ENCODE data around the gene SLC35F3.

SLC35F3 gene

DNA sequence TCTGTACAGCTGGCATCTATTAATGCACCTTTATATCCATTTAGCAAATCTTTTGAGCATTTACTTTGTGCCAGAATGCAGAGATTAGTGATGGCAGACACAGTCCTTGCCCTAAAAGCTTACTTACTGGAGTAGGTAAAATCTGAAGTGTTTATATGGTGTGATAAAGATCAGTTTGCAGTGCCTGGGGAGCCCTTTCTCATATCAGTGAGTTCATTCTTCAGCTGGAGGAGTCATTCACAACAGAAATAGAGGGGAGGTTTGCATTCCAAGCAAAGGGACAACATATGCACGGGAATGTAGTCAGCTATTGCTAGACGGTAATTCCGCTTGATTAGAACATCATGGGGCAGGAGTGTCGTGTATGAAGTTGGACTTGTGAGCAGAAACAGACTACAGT lies 8.4 kb downstream of the SLC35F3 start:
- no peak for DNase-seq

GRCh38 chr1:233916706-233917105 lies 12.2 kb downstream of the SLC35F3 start:
- DNase-seq = no peak

GRCh38 chr1:233919786-233920185 lies 15.3 kb downstream of the SLC35F3 start:
- DNase-seq = no peak

- no peak for DNase-seq
These were observed 23.6 kb downstream of the SLC35F3 start for GRCh38 chr1:233928123-233928522.

DNA sequence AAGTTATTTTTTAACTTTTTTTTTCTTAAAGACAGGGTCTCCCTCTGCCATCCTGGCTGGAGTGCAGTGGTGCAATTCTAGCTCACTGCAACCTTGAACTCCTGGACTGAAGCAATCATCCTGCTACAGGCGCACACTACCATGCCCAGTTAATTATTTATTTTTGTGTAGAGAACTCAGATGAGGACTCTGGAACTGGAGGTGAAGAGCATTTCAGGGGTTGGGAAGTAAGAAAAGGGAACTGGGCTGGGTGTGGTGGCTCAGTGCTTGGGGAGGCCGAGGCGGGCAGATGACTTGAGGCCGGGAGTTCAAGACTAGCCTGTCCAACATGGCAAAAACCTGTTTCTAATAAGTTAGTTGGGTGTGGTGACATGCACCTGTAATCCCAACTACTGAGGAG lies 28.9 kb downstream of the SLC35F3 start:
- no peak for DNase-seq

- no peak for DNase-seq
These were observed 30.9 kb downstream of the SLC35F3 start for GRCh38 chr1:233935297-233935868.

DNA sequence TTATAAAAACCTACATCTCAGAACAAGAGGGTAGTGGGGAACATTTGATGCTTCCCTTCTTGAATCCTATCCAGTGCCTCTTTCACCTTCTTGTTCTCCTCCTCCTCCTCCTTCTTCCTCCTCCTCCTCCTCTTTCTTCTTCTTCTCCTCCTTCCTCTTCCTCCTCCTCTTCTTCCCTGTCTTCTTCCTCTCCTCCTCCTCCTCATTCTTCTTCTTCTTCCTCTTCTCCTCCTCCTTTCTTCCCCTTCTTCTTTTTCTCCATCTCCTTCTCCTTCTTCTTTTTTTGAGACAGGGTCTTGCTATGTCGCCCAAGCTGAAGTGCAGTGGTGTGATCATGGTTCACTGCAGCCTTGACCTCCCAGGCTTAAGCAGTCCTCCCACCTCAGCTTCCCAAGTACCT lies 31.9 kb downstream of the SLC35F3 start:
- DNase-seq = no peak

GRCh38 chr1:233936842-233937241 lies 32.4 kb downstream of the SLC35F3 start:
- DNase-seq = no peak

- DNase-seq = no peak
These were observed 34.0 kb downstream of the SLC35F3 start for GRCh38 chr1:233938476-233938875.

GRCh38 chr1:233939451-233939850 lies 35.0 kb downstream of the SLC35F3 start:
- DNase-seq = no peak

- DNase-seq = no peak
These were observed 36.4 kb downstream of the SLC35F3 start for GRCh38 chr1:233940908-233941307.

GRCh38 chr1:233944601-233945000 lies 40.1 kb downstream of the SLC35F3 start:
- DNase-seq = no peak

DNA sequence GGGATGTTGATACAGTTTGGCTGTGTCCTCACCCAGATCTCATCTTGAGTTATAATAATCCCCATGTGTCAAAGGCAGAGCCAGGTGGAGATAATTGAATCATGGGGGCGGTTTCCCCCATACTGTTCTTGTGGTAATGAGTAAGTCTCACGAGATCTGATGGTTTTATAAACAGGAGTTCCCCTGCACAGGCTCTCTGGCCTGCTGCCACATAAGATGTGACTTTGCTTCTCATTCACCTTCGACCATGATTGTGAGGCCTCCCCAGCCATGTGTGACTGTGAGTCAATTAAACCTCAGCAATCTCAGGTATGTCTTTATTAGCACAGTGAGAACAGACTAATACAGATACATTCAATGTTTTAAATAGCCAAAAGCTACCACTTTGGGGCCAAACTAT lies 41.1 kb downstream of the SLC35F3 start:
- DNase-seq = no peak

DNA sequence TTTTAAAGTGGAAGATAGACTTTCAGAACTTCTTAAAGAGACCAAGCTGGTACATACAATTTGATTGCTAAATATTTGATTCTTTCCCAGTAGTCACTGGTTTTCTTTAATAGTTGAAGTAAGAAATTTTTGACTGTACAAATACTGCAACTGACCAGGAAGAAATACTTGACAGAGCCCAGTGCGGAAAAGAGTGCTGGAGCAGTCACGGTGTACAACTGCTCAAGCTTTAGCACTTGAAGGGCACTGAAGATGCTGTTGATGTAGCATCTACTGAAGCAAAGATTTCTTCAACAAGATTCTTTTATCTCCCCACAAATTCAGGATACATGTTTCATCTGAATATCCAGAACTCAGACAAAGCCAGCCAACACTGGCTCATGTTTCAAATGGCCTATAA lies 41.5 kb downstream of the SLC35F3 start:
- DNase-seq = no peak

GRCh38 chr1:233946724-233947123 lies 42.2 kb downstream of the SLC35F3 start:
- DNase-seq = no peak

DNA sequence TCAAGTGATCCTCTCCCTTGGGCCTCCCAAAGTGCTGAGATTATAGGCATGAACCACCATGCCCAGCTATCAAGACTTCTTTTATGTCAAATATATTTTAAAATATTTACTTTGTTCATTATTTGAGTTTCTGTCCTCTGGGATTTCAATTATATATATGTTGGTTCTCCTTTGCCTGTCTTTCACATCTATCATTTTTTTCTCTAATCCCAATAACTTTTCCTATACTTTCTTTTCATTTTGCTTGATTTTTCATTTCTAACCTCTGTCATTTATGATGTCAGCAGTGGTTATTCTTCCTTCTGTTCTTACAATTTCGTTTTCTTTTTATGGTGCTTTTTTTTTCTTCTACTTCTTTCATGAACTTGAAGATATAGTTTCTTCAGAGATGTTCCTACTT lies 47.3 kb downstream of the SLC35F3 start:
- no peak for DNase-seq

DNA sequence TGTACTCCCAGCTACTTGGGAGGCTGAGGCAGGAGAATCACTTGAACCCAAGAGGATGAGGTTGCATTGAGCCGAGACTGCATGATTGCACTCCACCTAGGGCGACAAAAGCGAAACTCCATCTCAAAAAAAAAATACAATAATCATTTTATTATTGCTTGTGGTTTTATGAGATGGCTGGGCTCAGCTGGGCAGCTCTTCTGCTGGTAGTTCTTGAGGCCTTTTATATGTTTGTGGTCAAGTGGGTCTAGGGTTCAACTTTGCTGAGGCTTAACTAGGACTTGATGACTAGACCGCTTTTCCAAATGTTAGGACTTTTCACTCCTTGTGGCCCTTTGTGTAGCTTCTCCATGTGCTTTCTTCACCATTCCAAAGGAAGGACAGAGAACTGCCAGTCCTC lies 53.2 kb downstream of the SLC35F3 start:
- DNase-seq = no peak

GRCh38 chr1:233959102-233959501 lies 54.6 kb downstream of the SLC35F3 start:
- no peak for DNase-seq

- DNase-seq = no peak
These were observed 55.5 kb downstream of the SLC35F3 start for GRCh38 chr1:233959971-233960370.

DNA sequence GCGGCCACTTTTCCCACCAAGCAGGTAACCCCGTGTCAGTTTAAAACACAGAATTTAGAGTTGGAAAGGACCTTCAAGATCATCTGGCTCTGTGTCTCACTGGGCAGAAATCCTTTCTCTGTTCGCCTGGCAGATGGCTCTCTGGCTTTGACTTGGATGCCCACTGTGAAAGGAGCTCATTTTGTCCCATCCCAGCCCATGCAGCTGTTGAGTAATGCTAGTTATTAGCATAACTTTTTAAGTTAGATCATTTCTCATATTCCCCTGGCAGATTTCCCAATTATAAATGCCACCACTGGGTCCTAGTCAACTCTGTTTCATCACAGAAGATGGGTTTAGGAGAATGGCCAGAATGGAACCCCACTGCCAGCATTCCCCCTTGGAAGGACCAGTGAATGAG lies 55.9 kb downstream of the SLC35F3 start:
- no peak for DNase-seq

- DNase-seq = no peak
These were observed 58.4 kb downstream of the SLC35F3 start for GRCh38 chr1:233962878-233963277.

DNA sequence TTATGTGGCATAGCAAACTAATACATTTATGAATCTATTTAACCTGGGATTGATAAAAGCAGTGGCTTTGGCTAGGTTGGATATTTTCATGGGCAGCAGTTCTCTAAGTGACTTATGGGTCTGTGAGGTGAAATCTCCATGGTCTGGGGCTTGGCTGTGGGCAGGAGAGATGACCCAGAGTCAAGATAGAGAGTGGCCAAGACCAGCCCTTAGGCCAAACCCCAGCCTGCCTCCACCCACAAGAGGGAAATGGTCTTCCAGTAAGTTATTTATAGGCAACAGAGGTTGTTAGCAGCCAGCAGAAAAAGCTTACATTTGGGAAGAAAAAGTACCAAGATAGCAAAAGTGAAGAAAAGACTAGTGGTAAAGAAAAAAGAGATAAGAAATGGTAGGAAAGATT lies 61.4 kb downstream of the SLC35F3 start:
- no peak for DNase-seq

- no peak for DNase-seq
These were observed 67.3 kb downstream of the SLC35F3 start for GRCh38 chr1:233971753-233972152.

GRCh38 chr1:233972563-233972950 lies 68.1 kb downstream of the SLC35F3 start:
- no peak for DNase-seq

- no peak for DNase-seq
These were observed 68.6 kb downstream of the SLC35F3 start for GRCh38 chr1:233972951-233973635.

All from activated effector memory CD4-positive, alpha-beta T cell treated with anti-CD3 and anti-CD28 coated beads, Interleukin-2, amount 50 U/mL, for 16 hours (primary cell).